Duodenal mucosa (tissue), 2 donors: ENCODE results near the gene KLHDC1.
"Not testable (repeated sequence)": the region's sequence is repeated elsewhere in the genome, so short reads cannot be mapped to it uniquely, and the experiment has no call there.

Source experiments
- H3K27ac ChIP-seq: one replicate; pipeline ENCODE4 v1.7.0; 2013; ENCODE audit warnings: low read depth, low read length
- H3K27me3 ChIP-seq, 2 donors: one replicate each; pipeline ENCODE4 v1.7.0; 2013; ENCODE audit warnings: low read length in 2 of 2, control low read depth in 1 of 2; ENCODE audit not compliant: insufficient read depth in 2 of 2, control insufficient read depth in 1 of 2
- H3K36me3 ChIP-seq, 2 donors: one replicate each; pipeline ENCODE4 v1.7.0; 2013; ENCODE audit warnings: low read length in 2 of 2, control low read depth in 1 of 2; ENCODE audit not compliant: insufficient read depth in 2 of 2, control insufficient read depth in 1 of 2
- H3K4me1 ChIP-seq, 2 donors: one replicate each; pipeline ENCODE4 v1.7.0; 2013; ENCODE audit warnings: low read length in 2 of 2, control low read depth in 1 of 2; ENCODE audit not compliant: insufficient read depth in 2 of 2, control insufficient read depth in 1 of 2
- H3K4me3 ChIP-seq, 2 donors: one replicate each; pipeline ENCODE4 v1.7.0; 2013; ENCODE audit warnings: low read length in 2 of 2, low read depth in 1 of 2
- H3K9ac ChIP-seq, 2 donors: one replicate each; pipeline ENCODE4 v1.7.0; 2013; ENCODE audit warnings: low read length in 2 of 2, low read depth in 1 of 2
- H3K9me3 ChIP-seq, 2 donors: one replicate each; pipeline ENCODE4 v1.7.0; 2013; ENCODE audit warnings: low read length in 2 of 2, control low read depth in 1 of 2; ENCODE audit not compliant: control insufficient read depth in 1 of 2

Gene KLHDC1

GRCh38 chr14:49766839-49767238, 73.9 kb downstream of the KLHDC1 start:
- Histone ChIP-seq H3K9me3 (no peaks in the 10 kb centered on the region), H3K4me1 (peaks cover 16 to 32% of the 10 kb centered on the region in 2 donors), H3K36me3 (no peaks in the 10 kb centered on the region), H3K27me3 (no peaks in the 10 kb centered on the region), H3K27ac (peak overlapping the region; percentile 100), H3K9ac (peak overlapping the region; percentile 80 to 100), H3K4me3 (peak overlapping the region; percentile 76 to 80)

- Histone ChIP-seq H3K27me3 (no peaks in the 10 kb centered on the region), H3K4me1 (peaks cover 16 to 33% of the 10 kb centered on the region in 2 donors), H3K27ac (peak overlapping the region; percentile 100), H3K4me3 (peak overlapping the region; percentile 76 to 80), H3K9me3 (no peaks in the 10 kb centered on the region), H3K9ac (peak overlapping the region; percentile 80 to 100), H3K36me3 (peaks cover 0 to under 1% of the 10 kb centered on the region in 2 donors)
Observed at GRCh38 chr14:49767270-49767570, 74.3 kb downstream of the KLHDC1 start.

GRCh38 chr14:49767571-49768300, 74.8 kb downstream of the KLHDC1 start, which contains the start of gene KLHDC2:
Gene KLHDC2, plus strand, starts transcription at chr14:49768153. Its CDS starts 316 bp downstream, at chr14:49768469.
- Histone ChIP-seq H3K4me1 (peaks cover 16 to 33% of the 10 kb centered on the region in 2 donors), H3K36me3 (peaks cover 0 to 3% of the 10 kb centered on the region in 2 donors), H3K27ac (peak within 1 kb of the TSS; percentile 100), H3K9me3 (no peaks in the 10 kb centered on the region), H3K4me3 (peak within 1 kb of the TSS; percentile 98 to 99), H3K9ac (peak within 1 kb of the TSS; percentile 100), H3K27me3 (no peaks in the 10 kb centered on the region)

GRCh38 chr14:49768301-49769121, 75.6 kb downstream of the KLHDC1 start:
- Histone ChIP-seq H3K4me1 (peaks cover 16 to 33% of the 10 kb centered on the region in 2 donors), H3K27ac (peak overlapping the region; percentile 100), H3K27me3 (no peaks in the 10 kb centered on the region), H3K36me3 (peaks cover 0 to 3% of the 10 kb centered on the region in 2 donors), H3K9me3 (no peaks in the 10 kb centered on the region), H3K4me3 (peak overlapping the region; percentile 98 to 99), H3K9ac (peak overlapping the region; percentile 100)

- Histone ChIP-seq H3K36me3 (peaks cover 4 to 7% of the 10 kb centered on the region in 2 donors), H3K4me1 (peaks cover 16 to 33% of the 10 kb centered on the region in 2 donors), H3K4me3 (peak overlapping the region; percentile 98 to 99), H3K9ac (peak overlapping the region; percentile 100), H3K9me3 (no peaks in the 10 kb centered on the region), H3K27me3 (no peaks in the 10 kb centered on the region), H3K27ac (peak overlapping the region; percentile 100)
Observed at GRCh38 chr14:49769171-49769570, 76.3 kb downstream of the KLHDC1 start.

GRCh38 chr14:49769581-49770211, 76.8 kb downstream of the KLHDC1 start:
- Histone ChIP-seq H3K4me1 (peaks cover 16 to 33% of the 10 kb centered on the region in 2 donors), H3K27ac (peak overlapping the region; percentile 100), H3K4me3 (peak overlapping the region; percentile 98 to 99), H3K9me3 (no peaks in the 10 kb centered on the region), H3K27me3 (no peaks in the 10 kb centered on the region), H3K9ac (peak overlapping the region; percentile 100), H3K36me3 (peaks cover 9 to 11% of the 10 kb centered on the region in 2 donors)

- H3K9me3 ChIP-seq, result no peaks in the 10 kb centered on the region
- H3K4me3 ChIP-seq, result peak overlapping the region; percentile 98 to 99
- H3K4me1 ChIP-seq, result peaks cover 16 to 33% of the 10 kb centered on the region in 2 donors
- H3K36me3 ChIP-seq, result peaks cover 14 to 17% of the 10 kb centered on the region in 2 donors
- no peaks in the 10 kb centered on the region for H3K27me3 ChIP-seq
- H3K9ac ChIP-seq, result peak overlapping the region; percentile 100
- peak overlapping the region; percentile 100 for H3K27ac ChIP-seq
Observed at GRCh38 chr14:49770212-49770817, 77.4 kb downstream of the KLHDC1 start.

- not testable (repeated sequence) for H3K27me3 ChIP-seq, H3K9me3 ChIP-seq, H3K27ac ChIP-seq, H3K4me3 ChIP-seq, H3K9ac ChIP-seq
- H3K4me1 ChIP-seq, result peaks cover 15 to 33% of the 10 kb centered on the region in 2 donors
- peaks cover 19 to 22% of the 10 kb centered on the region in 2 donors for H3K36me3 ChIP-seq
Observed at GRCh38 chr14:49771691-49772090, 78.8 kb downstream of the KLHDC1 start.

- Histone ChIP-seq H3K4me3 (no peak overlapping the region), H3K4me1 (peaks cover 12 to 24% of the 10 kb centered on the region in 2 donors), H3K36me3 (peaks cover 24 to 39% of the 10 kb centered on the region in 2 donors)
Observed at GRCh38 chr14:49774106-49774505, 81.2 kb downstream of the KLHDC1 start.

More at GRCh38 chr14:49774106-49774505, 81.2 kb downstream of the KLHDC1 start:
- no peaks in the 10 kb centered on the region for H3K27me3 ChIP-seq
- no peak overlapping the region for H3K27ac ChIP-seq
- no peaks in the 10 kb centered on the region for H3K9me3 ChIP-seq
- H3K9ac ChIP-seq, result no peak overlapping the region
